GM18511 (cell line): ENCODE measurements around the gene HSPBP1.
"Not testable (repeated sequence)": the region's sequence is repeated elsewhere in the genome, so short reads cannot be mapped to it uniquely, and the experiment has no call there.

Experiments
- ATAC-seq: cut with Tn5 transposase; IDR thresholded peaks from one replicate; pipeline ENCODE4 v1.9.1; 2021; ENCODE audit warnings: mild to moderate bottlenecking, moderate library complexity; ENCODE audit not compliant: unreplicated experiment

HSPBP1 gene

DNA sequence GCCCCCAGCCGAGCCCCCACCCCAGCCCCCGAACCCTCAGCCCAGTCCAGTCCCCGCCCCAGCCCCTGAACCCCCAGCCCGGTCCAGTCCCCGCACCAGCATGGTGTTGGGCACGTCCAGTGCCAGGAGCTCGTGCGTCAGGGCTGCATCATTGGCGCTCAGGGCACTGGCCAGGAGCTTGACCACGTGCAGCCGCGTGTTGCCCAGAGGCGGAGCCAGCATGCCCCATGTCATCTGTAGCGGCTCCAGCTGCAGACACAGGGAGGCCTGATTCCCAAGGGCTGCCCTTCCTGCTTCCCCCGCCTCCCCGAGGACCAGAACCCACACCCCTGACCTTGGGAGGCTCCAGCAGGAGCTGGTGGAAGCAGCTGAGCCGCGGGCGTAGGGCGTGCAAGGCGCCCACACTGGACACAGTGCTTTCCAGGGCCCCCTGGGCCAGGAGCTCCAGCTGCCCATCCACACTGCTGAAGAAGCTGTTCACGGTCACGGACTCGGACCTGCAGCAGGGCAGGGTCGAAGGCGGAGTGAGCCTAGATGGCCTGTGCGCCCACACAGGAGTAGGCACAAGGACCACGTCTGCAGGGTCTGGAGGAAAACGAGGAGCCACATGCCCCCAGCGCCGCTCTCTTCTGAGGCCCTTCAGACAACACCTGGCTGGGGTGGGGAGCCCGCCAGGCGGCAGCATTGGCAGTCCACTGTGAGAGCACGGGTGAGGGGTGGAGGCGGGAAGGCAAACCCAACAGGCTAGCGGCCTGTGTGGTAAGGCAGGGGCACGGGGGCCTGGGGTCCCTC lies 38.6 kb downstream of the HSPBP1 start:
- no peak for ATAC-seq

DNA sequence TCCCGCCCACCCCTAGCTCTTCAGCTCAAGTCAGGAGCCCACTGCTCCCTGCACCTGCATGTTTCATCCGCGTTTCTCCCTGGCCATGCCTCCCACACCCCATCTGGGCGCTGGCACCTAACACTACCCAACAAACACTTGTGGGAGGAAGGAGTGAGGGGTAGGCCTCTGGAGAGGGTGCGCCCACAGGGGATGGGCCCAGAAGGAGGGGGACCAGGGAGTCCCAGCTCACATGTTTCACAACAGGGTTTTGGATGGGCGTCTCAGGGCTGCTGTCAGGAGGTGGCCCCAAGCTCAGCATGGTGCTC lies 39.2 kb downstream of the HSPBP1 start:
- no peak for ATAC-seq

DNA sequence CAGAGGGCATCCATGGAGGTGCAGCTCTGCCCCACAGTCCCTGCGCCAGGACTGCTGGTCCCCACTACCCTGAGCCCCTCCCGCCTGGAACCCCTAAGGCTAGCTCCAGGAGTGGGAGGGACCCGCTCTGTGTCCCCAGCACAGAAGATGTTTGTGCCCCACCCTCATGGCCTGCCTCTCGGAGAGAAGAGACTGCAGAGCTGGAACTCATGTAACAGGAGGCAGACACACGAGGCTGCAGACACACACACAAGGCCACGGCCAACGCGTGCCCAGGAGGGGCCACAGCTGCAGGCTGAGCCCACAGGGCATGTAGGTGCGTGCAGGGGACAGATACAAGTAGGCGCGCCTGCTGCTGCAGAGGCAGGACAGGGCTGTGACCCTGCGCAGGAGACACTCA lies 40.9 kb downstream of the HSPBP1 start:
- ATAC-seq = no peak

DNA sequence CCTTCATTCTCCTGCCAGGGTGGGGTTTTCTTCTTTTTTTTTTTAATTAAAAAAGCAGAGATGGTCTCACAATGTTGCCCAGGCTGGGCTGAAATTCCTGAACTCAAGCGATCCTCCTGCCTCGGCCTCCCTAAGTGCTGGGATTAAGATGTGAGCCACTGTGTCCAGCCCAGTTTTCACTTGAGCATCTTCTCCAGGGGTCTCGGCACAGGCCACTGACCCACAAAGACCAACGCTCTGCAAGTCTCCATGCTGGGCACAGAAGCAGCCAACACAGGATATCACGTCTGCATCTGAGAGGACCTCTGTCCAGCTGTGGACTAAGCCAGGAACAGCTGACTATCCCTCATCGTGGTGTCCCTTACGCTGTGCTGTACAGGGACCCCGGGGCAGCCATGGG lies 41.9 kb downstream of the HSPBP1 start:
- no peak for ATAC-seq

DNA sequence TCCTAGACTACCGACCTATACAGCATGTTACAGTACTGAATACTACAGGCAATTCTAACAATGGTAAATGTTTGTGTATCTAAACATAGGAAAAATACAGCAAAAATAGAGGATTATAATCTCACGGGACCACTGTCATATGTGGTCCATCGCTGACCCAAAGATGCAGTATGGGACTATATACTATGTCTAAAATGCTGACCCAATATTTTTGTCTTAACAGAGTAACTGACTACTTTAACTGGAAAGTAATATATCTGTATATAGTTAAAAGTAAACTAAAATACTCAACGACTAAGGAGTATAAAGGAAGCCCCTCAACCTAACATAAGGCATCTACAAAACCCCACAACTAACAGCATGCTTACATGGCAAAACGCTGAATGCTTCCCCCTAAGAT lies 46.9 kb downstream of the HSPBP1 start:
- ATAC-seq = no peak

DNA sequence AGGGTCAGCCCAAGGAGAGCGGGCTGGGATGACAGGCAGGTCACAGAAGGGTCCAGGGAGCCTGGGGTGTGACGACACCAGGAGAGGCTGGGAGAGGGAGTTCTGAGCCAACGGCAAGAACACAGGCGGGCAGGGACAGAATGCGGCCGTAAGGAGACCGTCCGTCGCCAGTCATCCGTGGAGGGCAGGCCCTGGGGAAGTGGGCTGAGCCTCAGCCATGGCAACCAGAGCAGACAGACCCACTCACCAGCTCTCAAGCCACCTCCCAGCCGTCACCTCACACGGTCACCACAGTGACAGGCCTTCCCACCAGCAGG lies 47.7 kb downstream of the HSPBP1 start:
- no peak for ATAC-seq

DNA sequence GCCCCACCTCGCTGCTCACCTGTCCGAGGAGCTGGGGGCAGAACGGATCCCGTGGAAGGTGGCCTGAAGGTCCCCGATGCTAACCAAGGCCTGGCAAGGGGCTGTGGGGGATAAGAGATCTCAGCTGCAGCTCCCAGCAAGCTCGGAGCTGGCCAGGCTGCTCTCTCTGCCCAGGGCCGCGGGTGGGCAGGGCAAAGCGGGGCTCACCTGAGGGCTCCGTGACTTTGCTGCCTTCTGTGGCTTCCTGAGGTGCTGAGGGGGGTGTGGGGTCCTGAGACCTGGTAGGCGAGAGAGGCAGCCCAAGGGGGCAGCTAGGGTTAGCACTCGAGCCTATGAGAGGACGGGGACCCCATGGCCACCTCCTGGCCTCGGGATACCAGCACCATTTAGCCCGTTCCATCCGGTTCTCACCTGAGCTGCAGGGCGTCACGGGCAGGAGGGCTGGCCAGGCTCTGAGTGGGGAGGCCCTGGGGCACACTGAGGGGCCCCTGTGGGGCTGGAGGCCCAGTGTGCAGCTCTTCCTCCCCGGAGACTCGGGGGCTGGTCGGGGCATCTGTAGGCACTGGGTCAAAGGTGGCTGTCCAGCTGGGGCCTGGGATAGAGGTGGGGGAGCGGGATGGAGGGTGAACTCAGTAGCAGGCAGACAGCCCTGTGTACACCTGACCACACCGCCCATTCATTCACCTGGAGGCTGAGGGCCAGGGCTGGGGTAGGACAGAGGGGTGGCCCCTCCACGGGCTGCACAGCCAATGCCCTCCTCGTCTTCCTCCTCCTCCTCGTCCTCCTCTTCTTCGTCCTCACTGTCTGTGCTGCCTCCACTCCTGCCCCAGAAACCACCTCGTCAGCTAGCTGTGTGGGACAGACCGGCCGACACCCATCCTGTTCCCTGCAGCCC lies 48.3 kb downstream of the HSPBP1 start:
- ATAC-seq = no peak

DNA sequence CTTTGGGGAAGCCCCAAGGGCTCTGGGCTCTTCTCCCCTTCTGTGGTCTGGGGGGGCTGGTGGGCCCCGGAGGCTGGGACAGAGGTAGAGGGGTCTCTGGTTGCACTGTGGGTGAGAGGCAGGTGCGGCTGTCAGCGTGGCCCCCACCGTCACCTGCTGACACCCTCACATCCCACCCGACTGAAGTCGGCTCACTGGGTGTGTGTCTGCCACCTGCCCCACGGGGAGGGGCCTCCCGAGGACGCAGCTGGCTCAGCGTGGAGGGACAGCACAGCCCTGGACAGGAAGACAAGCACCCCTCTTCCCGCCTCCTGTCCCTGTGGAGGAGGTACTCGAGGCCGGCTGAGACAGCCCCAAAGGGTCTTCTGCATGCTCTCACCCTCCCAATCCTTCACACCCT lies 49.1 kb downstream of the HSPBP1 start:
- ATAC-seq = no peak

DNA sequence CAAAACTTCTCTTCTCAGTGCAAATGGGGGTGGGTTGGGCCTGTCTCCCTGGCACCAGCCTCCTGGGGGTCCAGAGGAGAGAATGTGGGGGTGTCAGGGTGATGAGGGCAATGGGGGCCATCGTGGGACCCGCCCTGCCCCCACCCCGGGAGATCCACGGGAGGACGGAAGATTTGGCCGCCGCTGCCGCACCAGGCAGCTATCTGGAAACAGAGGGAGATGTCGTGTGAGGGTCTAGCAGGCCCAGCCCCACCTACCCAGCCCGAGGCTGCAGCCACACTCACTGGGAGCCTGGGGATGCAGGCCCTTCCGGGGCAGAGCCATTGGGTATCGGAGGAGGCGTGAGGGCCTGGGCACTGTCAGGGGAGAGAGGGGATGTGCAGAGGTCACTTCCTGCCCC lies 49.6 kb downstream of the HSPBP1 start:
- ATAC-seq = no peak

DNA sequence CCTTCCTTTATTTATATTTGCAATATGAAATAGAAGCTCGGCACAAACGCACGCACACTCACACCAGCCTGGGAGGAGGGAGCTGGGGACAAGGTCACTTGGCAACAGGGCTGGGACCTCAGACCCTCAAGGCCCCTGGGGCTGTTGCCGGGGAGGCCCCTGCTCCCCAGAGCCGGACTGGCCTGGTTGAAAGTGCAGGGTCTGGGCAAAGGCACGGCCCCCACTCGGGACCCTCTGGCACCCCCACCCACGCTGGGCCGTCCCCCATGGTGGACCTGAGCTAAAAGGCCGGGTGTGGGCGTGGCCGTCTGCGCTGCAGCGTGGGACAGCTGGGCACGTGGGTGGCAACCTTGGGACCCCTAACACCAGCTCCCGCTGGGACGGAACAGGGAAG lies 50.1 kb downstream of the HSPBP1 start:
- ATAC-seq = no peak

DNA sequence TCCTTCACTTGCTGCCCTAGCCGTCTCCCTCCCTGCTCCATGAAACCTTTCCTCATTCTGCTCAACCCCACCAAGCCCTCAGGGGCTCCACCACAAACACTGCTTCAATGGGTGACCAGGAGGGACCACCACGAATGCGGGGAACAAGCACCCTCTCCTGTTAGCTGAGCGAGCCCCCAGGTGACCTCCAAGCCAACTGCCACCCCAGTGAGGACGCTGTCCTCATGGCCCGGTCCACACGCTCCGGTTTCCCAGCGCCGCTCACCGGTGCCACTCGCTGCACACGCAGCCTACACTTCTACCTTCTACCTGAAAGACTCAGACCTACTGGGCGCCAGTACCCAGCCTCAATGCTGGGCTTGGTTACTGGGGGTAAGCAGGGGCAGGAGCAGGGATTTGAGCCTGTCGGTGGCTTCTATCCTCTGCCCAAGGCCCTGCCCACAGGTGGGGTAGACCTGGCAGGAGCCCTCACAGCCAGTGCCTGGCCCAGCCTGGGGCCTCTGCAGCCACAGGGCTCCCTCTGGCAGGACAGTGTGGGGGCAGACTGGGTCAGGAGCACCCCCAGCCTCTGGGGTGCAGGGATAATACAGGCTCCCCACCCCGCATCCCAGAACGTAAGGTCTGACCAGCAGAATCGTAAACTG lies 50.6 kb downstream of the HSPBP1 start:
- no peak for ATAC-seq

DNA sequence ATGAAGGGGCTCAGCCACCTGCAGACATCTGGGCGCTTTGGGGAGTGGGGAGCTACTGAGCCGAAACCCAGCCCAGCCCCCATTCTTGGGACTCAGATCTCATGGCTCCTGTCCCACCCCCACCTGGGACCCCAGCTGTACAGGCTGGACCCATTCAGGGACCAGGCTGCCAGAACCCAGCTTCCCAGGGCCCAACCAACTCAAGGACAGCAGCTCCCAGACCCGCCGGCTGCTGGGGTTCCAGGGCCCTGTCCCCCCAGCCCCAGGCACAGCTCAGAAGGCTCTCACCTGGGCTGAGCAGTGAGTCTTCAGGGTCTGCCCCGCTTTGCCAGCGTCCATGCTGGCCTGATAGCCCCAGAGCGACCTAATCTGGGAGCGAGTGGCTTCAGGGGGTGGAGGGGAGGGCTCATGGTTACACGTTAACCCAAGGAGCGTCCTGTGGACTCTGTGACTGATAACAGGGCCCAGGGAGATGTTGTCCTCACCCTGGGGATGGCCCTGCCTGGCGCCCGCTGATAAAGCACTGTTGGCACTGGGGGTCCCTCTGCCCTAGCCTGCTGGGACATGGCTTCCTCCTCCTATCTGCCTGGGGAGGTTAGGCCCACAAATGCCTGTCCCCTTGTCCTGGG lies 51.4 kb downstream of the HSPBP1 start, which contains the start of gene TMEM86B:
TSS of gene TMEM86B (minus strand) at position 361 of the 629 bp plus-strand sequence. CDS start at position 339, 22 bp downstream.
- ATAC-seq = no peak

DNA sequence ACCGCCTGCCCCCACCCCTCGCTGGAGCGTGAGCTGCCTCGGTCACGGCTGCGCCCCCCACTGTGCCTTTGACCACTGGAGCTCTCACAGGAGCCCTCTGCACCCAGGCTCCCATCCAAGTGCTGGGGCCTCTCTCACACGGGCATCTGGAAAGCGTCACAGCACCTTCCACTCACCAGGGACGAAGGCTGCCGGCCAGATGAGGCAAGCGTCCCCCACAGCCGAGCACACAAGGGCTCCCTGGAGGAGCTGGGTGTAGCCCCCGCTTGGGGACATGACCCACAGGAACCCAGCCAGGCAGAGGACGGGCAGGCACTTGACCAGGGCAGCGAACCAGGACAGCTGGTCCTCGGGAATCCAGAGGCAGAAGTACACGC lies 51.9 kb downstream of the HSPBP1 start:
- ATAC-seq = no peak

DNA sequence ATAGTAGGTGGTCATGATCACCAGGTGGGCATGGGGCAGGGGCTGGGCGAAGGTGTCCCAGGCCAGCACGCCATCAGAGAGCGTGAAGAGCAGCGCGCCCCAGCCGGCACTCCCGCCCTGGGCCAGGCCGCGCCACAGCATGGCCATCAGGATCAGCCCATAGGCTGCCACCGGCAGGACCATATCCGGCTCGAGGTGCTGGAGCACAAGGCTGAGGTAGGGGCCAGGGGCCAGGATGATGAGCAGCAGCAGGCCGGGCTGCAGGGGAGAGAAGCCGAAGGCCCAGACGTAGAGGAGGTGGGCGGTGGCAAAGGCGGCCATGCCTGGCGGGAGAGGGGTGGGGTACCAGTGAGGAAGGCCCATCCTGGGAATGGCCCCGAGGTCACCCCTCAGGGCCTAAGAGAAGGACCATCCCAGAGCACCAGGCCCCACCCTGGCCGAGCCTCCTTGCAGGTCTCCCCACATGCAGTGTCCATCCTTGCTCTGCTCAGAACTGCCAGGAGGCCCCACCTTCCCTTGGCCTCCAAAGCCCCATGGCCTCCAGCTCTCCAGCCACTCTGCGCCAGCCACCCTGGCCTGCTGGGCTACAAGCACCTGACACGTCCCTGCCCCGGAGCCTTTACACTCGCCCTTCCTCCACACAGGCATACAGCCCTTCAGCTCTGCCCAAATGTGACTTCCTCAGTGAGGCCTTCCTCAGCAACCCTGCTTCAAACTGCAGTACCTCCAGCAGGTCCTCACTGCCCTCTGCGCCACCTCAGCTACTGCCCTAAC lies 52.5 kb downstream of the HSPBP1 start:
- no peak for ATAC-seq

DNA sequence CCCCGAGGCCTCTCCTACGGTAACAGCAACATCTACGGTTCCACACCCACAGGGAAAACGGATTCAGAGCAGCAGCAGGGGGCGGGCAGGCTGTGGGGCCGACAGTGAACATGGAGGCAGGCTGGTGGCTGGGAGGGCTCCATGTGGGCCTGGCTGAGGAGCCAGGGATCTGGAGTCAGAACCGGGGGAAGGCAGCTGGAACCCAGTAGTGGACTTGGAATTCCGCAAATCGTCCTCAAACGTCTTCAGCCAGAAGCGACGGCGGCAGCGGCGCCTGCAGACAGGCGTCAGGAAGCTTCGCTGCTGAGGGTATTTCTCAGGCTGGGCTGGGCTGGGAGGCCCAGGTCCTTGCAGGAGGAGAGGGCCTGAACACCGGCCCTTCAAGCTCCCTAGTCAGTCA lies 53.1 kb downstream of the HSPBP1 start:
- ATAC-seq = no peak

DNA sequence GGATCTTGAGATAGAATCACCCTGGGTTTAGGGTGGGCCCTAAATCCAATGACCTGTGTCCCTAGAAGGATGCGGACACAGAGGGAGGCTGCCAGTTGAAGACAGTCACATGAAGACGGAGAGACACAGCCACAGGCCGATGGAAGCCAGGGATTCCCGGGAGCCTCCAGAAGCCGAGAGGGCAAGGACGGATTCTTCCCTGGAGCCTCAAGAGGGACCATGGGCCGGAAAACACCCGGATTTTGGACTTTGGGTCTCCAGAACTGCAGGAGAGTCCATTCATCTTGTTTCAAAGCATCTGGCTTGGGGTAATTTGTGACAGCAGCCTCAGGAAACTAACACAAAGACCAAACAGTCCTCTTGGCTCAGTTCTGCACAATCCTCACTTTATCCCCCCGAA lies 53.6 kb downstream of the HSPBP1 start:
- no peak for ATAC-seq

DNA sequence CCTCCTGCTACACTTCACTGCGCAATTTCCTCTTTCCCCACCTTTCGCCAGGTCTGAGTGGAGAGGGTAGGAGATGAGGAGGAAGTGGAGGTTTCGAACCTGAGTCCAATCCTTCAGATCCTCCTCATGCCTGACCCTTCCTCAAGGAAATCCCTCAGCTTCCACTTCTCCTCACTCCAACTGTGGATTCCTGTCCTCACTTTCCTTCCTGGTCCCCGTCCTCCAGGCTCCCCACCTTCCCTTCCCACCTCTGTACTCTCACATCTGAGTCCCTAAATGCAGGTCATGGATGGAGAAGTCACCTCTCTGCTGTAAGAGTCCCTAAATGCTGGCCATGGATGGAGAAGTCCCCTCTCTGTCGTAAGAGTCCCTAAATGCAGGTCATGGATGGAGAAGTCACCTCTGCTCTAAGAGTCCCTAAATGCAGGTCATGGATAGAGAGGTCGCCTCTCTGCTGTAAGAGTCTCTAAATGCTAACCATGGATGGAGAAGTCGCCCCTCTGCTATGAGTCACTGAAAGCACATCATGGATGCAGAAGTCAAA lies 54.4 kb downstream of the HSPBP1 start:
- ATAC-seq = no peak

DNA sequence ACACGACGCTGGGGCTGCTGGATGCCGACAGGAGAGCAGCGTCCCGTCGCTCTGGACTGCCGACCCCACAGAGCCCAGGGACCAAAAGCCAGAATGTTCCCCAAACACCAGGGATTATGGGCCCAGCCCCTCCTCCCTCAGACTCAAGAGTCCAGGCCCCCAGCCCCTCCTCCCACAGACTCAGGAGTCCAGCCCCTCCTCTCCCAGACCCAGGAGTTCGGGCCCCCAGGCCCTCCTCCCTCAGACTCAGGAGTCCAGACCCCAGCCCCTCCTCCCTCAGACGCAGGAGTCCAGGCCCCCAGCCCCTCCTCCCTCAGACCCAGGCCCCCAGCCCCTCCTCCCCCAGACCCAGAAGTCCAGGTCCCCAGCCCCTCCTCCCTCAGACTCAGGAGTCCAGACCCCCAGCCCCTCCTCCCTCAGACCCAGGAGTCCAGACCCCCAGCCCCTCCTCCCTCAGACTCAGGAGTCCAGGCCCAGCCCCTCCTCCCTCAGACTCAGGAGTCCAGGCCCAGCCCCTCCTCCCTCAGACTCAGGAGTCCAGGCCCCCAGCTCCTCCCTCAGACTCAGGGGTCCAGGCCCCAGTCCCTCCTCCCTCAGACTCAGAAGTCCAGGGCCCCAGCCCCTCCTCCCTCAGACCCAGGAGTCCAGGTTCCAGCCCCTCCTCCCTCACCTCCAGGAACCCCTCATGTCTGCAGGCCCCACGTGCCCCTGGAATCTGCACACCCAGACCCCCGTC lies 55.1 kb downstream of the HSPBP1 start:
- ATAC-seq = not testable (repeated sequence)

DNA sequence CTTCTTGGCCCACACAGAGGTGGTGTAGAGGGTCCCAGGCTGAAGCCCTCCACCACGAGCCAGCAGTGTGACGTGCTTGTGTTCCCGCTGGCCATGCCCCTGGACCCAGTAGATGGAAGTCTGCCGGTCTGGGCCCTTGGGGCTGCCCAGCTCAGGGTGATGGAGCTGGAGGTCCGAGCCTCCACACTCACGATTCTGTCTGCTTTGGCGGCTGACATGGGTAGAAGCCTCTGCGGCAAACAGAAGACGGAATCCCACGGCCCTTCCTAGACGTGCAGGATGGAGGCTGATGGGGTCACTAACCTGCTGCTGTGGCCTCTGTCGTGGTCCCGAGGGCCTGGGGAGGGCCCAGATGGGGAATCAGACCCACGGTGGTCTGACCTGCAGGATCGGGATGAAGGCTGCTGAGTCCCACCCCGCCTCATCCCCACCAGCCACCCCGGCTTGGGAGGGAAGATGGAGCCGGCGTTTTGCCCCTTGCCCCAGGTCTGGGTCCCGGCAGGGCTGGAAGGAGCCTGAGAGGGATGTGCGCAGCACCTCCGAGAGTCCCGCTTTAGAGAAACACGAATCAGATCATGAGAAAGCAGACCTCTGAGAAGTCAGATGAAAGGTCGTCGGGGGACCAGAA lies 55.8 kb downstream of the HSPBP1 start:
- no peak for ATAC-seq
